ENCODE data around the gene PCDHA1.

PCDHA1 gene

DNA sequence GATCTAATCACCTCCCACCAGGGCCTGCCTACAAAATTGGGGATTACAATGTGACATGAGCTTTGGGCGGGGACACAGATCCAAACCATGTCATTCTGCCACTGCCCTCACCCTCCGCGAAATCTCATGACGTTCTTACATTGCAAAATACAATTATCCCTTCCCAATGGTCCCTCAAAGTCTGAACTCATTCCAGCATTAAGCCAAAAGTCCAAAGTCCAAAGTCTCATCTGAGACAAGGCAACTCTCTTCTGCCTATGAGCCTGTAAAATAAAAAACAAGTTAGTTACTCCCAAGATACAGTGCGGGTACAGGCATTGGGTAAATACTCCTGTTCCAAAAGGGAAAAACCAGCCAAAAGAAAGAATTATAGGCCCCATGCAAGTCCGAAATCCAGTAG, 165.7 kb downstream of the PCDHA1 start:
- TF ChIP-seq, protein P1, sequence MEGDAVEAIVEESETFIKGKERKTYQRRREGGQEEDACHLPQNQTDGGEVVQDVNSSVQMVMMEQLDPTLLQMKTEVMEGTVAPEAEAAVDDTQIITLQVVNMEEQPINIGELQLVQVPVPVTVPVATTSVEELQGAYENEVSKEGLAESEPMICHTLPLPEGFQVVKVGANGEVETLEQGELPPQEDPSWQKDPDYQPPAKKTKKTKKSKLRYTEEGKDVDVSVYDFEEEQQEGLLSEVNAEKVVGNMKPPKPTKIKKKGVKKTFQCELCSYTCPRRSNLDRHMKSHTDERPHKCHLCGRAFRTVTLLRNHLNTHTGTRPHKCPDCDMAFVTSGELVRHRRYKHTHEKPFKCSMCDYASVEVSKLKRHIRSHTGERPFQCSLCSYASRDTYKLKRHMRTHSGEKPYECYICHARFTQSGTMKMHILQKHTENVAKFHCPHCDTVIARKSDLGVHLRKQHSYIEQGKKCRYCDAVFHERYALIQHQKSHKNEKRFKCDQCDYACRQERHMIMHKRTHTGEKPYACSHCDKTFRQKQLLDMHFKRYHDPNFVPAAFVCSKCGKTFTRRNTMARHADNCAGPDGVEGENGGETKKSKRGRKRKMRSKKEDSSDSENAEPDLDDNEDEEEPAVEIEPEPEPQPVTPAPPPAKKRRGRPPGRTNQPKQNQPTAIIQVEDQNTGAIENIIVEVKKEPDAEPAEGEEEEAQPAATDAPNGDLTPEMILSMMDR (IDR thresholded peaks at IDR 0.05; ENCODE audit: control insufficient read depth, insufficient read depth, low read depth, low read length, missing control alignments), result no peak
- no peak overlapping the region for H3K4me3 ChIP-seq (ENCODE audit: control insufficient read depth, low read depth, low read length)
- DNase-seq (ENCODE audit: low read depth), result no peak

DNA sequence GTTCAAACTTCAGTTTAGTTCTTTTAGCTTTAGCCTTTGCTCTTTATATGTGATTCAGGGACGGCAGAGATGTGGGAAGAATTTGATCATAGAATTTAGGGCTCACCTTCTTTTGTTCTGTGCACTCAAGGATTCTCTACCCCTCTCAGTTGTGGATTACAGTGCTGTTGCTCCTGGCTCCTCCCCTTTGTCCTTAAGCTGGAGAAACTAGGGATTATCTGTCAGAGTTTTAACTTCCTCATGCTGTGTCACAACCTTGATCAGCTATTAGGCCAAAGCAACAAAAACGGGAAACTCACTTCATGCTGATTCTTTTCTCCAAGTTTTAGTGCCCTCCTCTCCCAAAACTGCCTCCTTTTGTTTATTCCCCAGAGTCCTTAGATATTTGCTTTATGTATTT, 167.3 kb downstream of the PCDHA1 start:
- H3K4me3 ChIP-seq (ENCODE audit: control insufficient read depth, low read depth, low read length), result no peak overlapping the region
- TF ChIP-seq, protein P1 (IDR thresholded peaks at IDR 0.05; ENCODE audit: control insufficient read depth, insufficient read depth, low read depth, low read length, missing control alignments), result no peak
- no peak for DNase-seq (ENCODE audit: low read depth)

DNA sequence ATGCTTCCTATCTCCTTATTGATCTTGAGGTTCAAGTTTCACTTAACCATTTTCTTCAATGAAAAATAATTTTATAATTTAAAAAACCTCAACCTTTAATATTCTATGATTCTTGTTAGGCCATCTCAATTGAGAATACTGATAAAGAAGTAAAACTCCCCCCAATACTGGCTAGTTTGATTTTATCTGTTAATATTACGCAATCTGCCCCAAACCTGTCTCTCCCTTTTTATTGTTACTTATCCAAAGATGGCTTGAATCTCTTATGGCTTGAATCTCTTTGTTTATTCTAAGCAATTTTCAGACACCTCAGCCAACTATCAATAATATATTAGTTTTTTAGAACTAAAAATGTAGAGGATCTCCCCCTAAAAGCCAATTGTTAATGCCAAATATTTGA, 176.2 kb downstream of the PCDHA1 start:
- TF ChIP-seq, protein P1 (IDR thresholded peaks at IDR 0.05; ENCODE audit: control insufficient read depth, insufficient read depth, low read depth, low read length, missing control alignments), result no peak
- no peak overlapping the region for H3K4me3 ChIP-seq (ENCODE audit: control insufficient read depth, low read depth, low read length)
- DNase-seq (ENCODE audit: low read depth), result no peak

DNA sequence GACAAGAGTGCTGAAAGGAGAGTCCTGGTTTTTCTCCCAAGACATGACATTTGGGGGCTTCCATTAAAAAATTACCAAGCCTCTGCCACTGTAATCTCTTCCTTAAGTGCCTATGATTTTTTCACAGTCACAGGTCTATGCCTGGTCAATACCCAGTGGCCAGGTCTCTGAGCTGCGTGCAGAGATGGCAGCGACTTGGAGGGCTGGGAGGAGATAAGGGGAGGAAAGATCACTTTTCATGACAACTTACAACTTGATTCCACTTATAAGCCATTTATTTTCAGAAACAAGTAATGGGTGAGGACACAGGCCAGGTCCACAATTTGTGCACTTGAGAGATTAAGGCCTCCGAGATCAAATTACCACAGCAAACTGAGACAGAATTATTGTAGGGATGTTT, 178.4 kb downstream of the PCDHA1 start:
- H3K4me3 ChIP-seq (ENCODE audit: control insufficient read depth, low read depth, low read length), result no peak overlapping the region
- no peak for DNase-seq (ENCODE audit: low read depth)
- TF ChIP-seq, protein P1 (IDR thresholded peaks at IDR 0.05; ENCODE audit: control insufficient read depth, insufficient read depth, low read depth, low read length, missing control alignments), result no peak

DNA sequence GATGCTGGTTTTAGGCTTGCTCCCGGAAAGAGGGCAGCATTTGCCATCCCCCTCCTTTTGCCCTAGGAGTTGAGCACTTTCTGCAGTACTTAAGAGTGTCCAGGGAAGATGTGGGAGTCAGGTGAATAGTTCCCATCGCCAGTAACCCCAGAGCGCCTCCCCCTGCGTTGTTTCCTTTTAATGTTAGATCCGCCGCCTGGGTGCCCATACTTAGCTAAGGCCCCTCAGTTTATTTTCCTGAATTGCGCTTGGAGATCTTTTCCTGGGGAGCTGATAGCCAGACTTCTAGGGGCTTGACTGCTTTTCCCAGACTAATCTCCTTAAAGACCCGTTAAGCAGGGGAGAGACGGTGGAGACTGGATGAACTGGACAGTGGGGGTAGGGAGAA, 180.0 kb downstream of the PCDHA1 start:
- TF ChIP-seq, protein P1 (IDR thresholded peaks at IDR 0.05; ENCODE audit: control insufficient read depth, insufficient read depth, low read depth, low read length, missing control alignments), result no peak
- no peak for DNase-seq (ENCODE audit: low read depth)
- peak overlapping the region; percentile 37 for H3K4me3 ChIP-seq (ENCODE audit: control insufficient read depth, low read depth, low read length)

DNA sequence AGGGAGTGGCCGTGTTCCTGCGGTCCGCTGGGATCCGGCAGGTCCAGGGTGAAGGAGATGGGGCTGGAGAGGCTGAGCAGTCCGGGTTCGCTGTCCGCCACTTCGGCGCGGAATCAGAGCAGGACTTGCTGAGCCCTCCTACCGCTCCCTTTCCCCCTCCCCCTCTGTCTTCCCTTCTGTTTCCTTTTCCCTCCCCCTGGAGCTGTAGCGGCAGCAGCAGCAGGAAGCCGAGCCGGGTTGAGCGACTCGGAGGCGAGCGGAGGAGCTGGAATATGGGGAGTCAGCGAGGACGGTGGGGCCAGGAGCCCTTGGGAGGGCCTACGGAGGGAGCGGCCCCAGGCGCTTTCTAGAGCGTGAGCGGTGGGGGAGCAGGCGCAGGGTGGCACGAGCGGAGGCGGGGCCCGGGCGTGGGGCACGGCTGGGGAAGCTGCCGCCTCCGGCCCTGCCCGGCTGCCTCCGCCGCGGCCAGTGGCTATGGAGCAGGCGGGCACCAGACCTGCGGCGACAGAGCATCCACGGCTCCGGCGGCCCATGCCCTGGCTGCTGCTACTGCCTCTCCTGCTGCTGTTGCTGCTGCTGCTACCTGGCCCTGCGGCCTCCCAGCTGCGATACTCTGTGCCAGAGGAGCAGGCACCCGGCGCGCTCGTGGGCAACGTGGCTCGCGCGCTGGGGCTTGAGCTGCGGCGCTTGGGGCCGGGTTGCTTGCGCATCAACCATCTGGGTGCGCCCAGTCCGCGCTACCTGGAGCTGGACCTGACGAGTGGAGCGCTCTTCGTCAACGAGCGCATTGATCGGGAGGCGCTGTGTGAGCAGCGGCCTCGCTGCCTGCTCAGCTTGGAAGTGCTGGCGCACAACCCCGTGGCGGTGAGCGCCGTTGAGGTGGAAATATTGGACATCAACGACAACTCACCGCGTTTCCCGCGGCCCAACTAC, 180.6 kb downstream of the PCDHA1 start, which contains the start of gene PCDHAC2:
Gene PCDHAC2, plus strand, starts transcription at position 184 of the 933 bp plus-strand sequence. Its CDS starts 291 bp downstream, at position 475.
- H3K4me3 ChIP-seq (ENCODE audit: control insufficient read depth, low read depth, low read length), result peak within 1 kb of the TSS; percentile 37
- DNase-seq (ENCODE audit: low read depth), result no peak
- TF ChIP-seq, protein P1 (IDR thresholded peaks at IDR 0.05; ENCODE audit: control insufficient read depth, insufficient read depth, low read depth, low read length, missing control alignments), result no peak

All from AG09309 (cell line).